ENCODE measurements around the gene MRPL39. TPM values are rescaled to one million over a fixed set of nuclear protein-coding genes. Genes with fewer than 3 reads are reported as not detected.

Gene MRPL39
- total RNA-seq, 2 experiments from 2014 or later: 71.7 to 73.6 TPM

- intact Hi-C loops (cut with micrococcal nuclease): no loop called here
- CTCF ChIA-PET: no interaction called here
- H3K9me3 Mint-ChIP-seq: no peaks in the 10 kb centered on the region
- POLR2A ChIA-PET: interaction anchor here (0.6 to 7.2 kb wide), 11 partner anchors 9 to 142 kb away, joined by 3 to 250 read pairs (median 40); no protein-coding TSS in a partner anchor
- H3K4me1 Mint-ChIP-seq (ENCODE audit: low read depth): peaks cover 48% of the 10 kb centered on the region
- peak overlapping the region; percentile 80 for H3K4me3 Mint-ChIP-seq
- H3K36me3 Mint-ChIP-seq: peaks cover 77% of the 10 kb centered on the region
- peak overlapping the region; percentile 94 for H3K27ac Mint-ChIP-seq
- no peak for DNase-seq
- H3K27me3 Mint-ChIP-seq: no peaks in the 10 kb centered on the region
Observed at GRCh38 chr21:25565272-25566211, 41.7 kb downstream of the MRPL39 start.

- H3K4me3 Mint-ChIP-seq: peak overlapping the region; percentile 80
- peak overlapping the region; percentile 94 for H3K27ac Mint-ChIP-seq
- no peaks in the 10 kb centered on the region for H3K9me3 Mint-ChIP-seq
- DNase-seq: no peak
- CTCF ChIA-PET: interaction anchor here (1.3 to 1.4 kb wide), 2 partner anchors 9 to 13 kb away, joined by 4 to 6 read pairs; no protein-coding TSS in a partner anchor
- intact Hi-C loops (cut with micrococcal nuclease): no loop called here
- H3K4me1 Mint-ChIP-seq (ENCODE audit: low read depth): peaks cover 51% of the 10 kb centered on the region
- H3K36me3 Mint-ChIP-seq: peaks cover 69% of the 10 kb centered on the region
- POLR2A ChIA-PET: interaction anchor here (0.8 to 7.2 kb wide), 11 partner anchors 10 to 141 kb away, joined by 3 to 250 read pairs (median 40); no protein-coding TSS in a partner anchor
- no peaks in the 10 kb centered on the region for H3K27me3 Mint-ChIP-seq
Observed at GRCh38 chr21:25564349-25564948, 42.8 kb downstream of the MRPL39 start.

DNA sequence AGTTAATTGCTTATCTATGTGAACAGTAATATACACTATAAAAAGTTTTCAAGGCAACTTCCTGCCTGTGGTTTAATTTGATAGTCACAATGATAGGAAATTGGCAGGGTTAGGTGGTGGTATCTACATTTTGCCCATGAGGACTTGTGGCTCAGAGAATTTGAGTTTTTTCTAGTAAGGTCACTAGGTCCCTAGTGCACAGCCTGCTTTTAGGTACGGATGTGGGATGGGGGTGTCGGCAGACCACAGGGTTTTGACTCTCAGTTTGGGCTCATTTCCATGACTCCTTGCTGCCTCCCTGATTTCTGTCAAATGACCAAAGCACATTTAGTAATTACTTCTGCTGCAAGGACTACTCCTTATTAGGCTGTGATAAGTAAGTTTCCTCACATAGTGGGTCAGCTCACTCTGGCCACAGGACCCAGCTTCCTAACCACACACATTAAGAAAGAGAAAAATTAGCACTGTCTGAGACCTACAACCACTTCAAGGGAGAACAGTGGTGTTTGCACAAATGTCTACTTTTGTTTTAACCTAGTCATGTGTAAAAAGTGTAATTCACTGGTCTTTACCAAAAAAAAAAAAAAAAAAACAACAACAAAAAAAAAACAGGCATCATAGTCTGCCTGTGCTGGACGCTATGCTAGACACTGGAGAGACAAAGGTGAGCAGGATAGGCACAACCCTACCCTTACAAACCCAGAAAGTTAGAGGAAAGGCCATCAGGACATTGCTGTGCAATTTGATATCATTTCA is 43.7 kb downstream of the MRPL39 start:
- Mint-ChIP-seq H3K4me3 (peak overlapping the region; percentile 80), H3K36me3 (peaks cover 62% of the 10 kb centered on the region), H3K4me1 (ENCODE audit: low read depth) (peaks cover 53% of the 10 kb centered on the region), H3K27me3 (no peaks in the 10 kb centered on the region), H3K9me3 (no peaks in the 10 kb centered on the region), H3K27ac (peak overlapping the region; percentile 94)
- ChIA-PET CTCF (interaction anchor here (0.6 to 1.4 kb wide), 3 partner anchors 10 to 76 kb away, joined by 3 to 6 read pairs (median 4); no protein-coding TSS in a partner anchor), POLR2A (interaction anchor here (1.0 to 7.2 kb wide), 14 partner anchors 11 to 167 kb away, joined by 3 to 250 read pairs (median 14); no protein-coding TSS in a partner anchor)
- intact Hi-C loops (cut with micrococcal nuclease): loop anchor here (1.0 kb wide), 2 partner anchors 10 to 53 kb away; no protein-coding TSS in a partner anchor
- peak; percentile 75 for DNase-seq

GRCh38 chr21:25562660-25563059 is 44.6 kb downstream of the MRPL39 start:
- CTCF ChIA-PET: interaction anchor here (0.6 to 2.0 kb wide), 4 partner anchors 51 to 139 kb away, joined by 3 to 11 read pairs (median 4); no protein-coding TSS in a partner anchor
- no peaks in the 10 kb centered on the region for H3K27me3 Mint-ChIP-seq
- H3K27ac Mint-ChIP-seq: peak overlapping the region; percentile 94
- intact Hi-C loops (cut with micrococcal nuclease): loop anchor here (1.0 kb wide), 2 partner anchors 11 to 52 kb away; no protein-coding TSS in a partner anchor
- peaks cover 50% of the 10 kb centered on the region for H3K4me1 Mint-ChIP-seq (ENCODE audit: low read depth)
- peak overlapping the region; percentile 80 for H3K4me3 Mint-ChIP-seq
- H3K36me3 Mint-ChIP-seq: peaks cover 54% of the 10 kb centered on the region
- DNase-seq: no peak
- no peaks in the 10 kb centered on the region for H3K9me3 Mint-ChIP-seq
- POLR2A ChIA-PET: interaction anchor here (0.7 to 7.2 kb wide), 16 partner anchors 10 to 166 kb away, joined by 3 to 250 read pairs (median 8); no protein-coding TSS in a partner anchor

- Mint-ChIP-seq H3K4me1 (ENCODE audit: low read depth) (peaks cover 52% of the 10 kb centered on the region), H3K9me3 (no peaks in the 10 kb centered on the region), H3K36me3 (peaks cover 47% of the 10 kb centered on the region), H3K4me3 (peak overlapping the region; percentile 80), H3K27me3 (no peaks in the 10 kb centered on the region), H3K27ac (peak overlapping the region; percentile 94)
- CTCF ChIA-PET: interaction anchor here (0.7 to 2.0 kb wide), 6 partner anchors 11 to 141 kb away, joined by 3 to 11 read pairs (median 4); no protein-coding TSS in a partner anchor
- intact Hi-C loops (cut with micrococcal nuclease): loop anchor here (1.0 to 2.0 kb wide), 6 partner anchors 47 to 173 kb away; partner anchors contain the start of genes ATP5PF and GABPA
- DNase-seq: peak; percentile 89
- POLR2A ChIA-PET: interaction anchor here (0.6 to 7.2 kb wide), 24 partner anchors 9 to 166 kb away, joined by 3 to 250 read pairs (median 5); no protein-coding TSS in a partner anchor
Observed at GRCh38 chr21:25561668-25562641, 45.3 kb downstream of the MRPL39 start.

DNA sequence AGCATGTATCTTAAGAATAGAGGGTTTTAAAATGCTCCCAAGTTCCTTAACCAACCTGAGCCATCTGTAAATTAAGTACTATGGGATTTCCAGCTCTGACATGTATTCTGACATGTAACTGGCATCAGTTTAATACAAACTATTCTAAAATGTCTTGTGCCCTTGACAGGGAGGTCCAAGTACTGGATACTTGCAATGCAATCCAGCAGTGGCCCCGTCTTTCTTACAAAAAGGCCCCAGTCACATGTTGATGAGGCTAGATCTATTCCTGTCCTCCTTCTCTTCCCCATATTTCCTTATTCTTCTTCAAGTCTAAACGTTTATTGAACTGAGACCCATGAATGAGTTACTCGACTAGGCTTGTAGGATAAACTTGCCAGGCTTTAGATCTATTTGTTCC is 46.4 kb downstream of the MRPL39 start:
- POLR2A ChIA-PET: interaction anchor here (1.4 to 7.2 kb wide), 8 partner anchors 10 to 138 kb away, joined by 5 to 250 read pairs (median 38); no protein-coding TSS in a partner anchor
- intact Hi-C loops (cut with micrococcal nuclease): loop anchor here (1.0 to 2.0 kb wide), 6 partner anchors 46 to 174 kb away; partner anchors contain the start of genes ATP5PF and GABPA
- Mint-ChIP-seq H3K9me3 (no peaks in the 10 kb centered on the region), H3K27ac (peak overlapping the region; percentile 94), H3K4me3 (peak overlapping the region; percentile 80), H3K27me3 (no peaks in the 10 kb centered on the region), H3K4me1 (ENCODE audit: low read depth) (peaks cover 52% of the 10 kb centered on the region), H3K36me3 (peaks cover 37% of the 10 kb centered on the region)
- CTCF ChIA-PET: interaction anchor here (1.0 to 2.0 kb wide), 5 partner anchors 10 to 138 kb away, joined by 3 to 11 read pairs (median 5); no protein-coding TSS in a partner anchor
- no peak for DNase-seq

DNA sequence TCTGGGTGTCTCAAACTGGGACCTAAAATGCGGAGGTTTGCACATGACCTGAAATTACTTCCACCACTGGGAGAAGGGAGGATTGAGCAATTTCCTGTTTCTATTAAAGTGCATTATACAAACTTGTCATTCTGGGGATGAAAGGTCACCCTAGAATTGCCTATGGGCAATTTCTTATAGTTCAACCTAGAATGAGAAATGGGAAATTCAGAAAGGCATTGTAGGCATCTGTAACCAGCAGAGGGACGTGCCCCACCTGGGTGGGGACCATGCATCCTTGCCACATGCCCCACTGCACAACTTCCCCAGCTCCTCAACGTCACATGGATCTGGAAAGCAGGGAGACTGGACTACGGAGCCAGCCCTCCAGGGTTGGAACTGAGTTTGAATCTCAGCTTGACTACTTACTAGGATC is 47.0 kb downstream of the MRPL39 start:
- Mint-ChIP-seq H3K4me1 (ENCODE audit: low read depth) (peaks cover 56% of the 10 kb centered on the region), H3K36me3 (peaks cover 31% of the 10 kb centered on the region), H3K4me3 (peak overlapping the region; percentile 80), H3K9me3 (no peaks in the 10 kb centered on the region), H3K27me3 (no peaks in the 10 kb centered on the region), H3K27ac (peak overlapping the region; percentile 94)
- CTCF ChIA-PET: interaction anchor here (1.0 to 1.5 kb wide), 4 partner anchors 9 to 137 kb away, joined by 3 to 6 read pairs (median 5); no protein-coding TSS in a partner anchor
- POLR2A ChIA-PET: interaction anchor here (0.5 to 7.2 kb wide), 10 partner anchors 9 to 137 kb away, joined by 3 to 250 read pairs (median 7); no protein-coding TSS in a partner anchor
- intact Hi-C loops (cut with micrococcal nuclease): loop anchor here (2.0 kb wide), 2 partner anchors 73 to 175 kb away; partner anchors contain the start of genes ATP5PF and GABPA
- no peak for DNase-seq

DNA sequence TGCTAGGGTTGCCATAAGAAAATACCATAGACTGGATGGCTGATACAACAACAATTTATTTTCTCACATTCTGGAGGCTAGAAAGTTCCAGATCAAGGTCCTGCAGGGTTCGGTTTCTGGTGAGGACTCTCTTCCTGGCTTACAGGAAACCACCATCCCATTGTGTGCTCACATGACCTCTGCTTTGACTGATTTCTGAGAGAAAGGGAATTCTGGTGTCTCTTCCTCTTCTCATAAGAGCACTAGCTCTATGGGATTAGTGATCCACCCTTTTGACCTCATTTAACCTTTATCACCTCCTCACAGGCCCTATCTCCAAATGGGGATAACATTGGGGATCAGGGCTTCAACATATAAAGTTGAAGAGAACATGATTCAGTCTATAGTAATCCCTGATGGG is 47.5 kb downstream of the MRPL39 start:
- CTCF ChIA-PET: interaction anchor here (1.3 to 1.5 kb wide), 3 partner anchors 48 to 137 kb away, joined by 5 to 6 read pairs (median 5); no protein-coding TSS in a partner anchor

DNA sequence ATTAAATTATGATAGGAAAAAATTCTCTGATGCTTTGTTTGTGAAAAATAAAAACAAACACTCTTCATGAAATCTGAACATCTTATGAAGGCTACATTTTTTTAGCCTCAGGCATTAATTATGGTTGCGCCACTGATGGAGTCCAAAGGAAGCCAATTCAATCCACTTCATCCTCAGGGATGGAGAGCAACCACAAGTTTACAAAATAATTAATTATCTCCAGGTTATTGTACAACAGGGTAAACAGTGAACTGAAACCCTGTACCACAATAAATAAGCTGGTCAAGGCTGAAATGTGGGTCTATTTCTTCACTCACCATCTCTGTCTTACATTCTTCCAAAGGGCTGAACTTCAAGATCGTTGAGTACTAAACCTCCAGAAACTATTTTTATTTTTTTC is 49.2 kb downstream of the MRPL39 start:
- Mint-ChIP-seq H3K4me1 (ENCODE audit: low read depth) (peaks cover 53% of the 10 kb centered on the region), H3K36me3 (peaks cover 9% of the 10 kb centered on the region), H3K27ac (no peak overlapping the region), H3K9me3 (no peaks in the 10 kb centered on the region), H3K27me3 (no peaks in the 10 kb centered on the region), H3K4me3 (no peak overlapping the region)
- ChIA-PET CTCF (interaction anchor here (0.6 to 0.8 kb wide), 2 partner anchors 50 to 134 kb away, joined by 3 to 4 read pairs; no protein-coding TSS in a partner anchor), POLR2A (interaction anchor here (0.6 to 1.0 kb wide), 2 partner anchors 10 to 45 kb away, joined by 3 read pairs; no protein-coding TSS in a partner anchor)
- no peak for DNase-seq
- intact Hi-C loops (cut with micrococcal nuclease): no loop called here

More for the DNA sequence above, 47.5 kb downstream of the MRPL39 start:
- Mint-ChIP-seq H3K4me3 (peak overlapping the region; percentile 80), H3K27me3 (no peaks in the 10 kb centered on the region), H3K9me3 (no peaks in the 10 kb centered on the region), H3K36me3 (peaks cover 25% of the 10 kb centered on the region), H3K4me1 (ENCODE audit: low read depth) (peaks cover 60% of the 10 kb centered on the region), H3K27ac (peak overlapping the region; percentile 94)
- POLR2A ChIA-PET: interaction anchor here (1.4 to 7.2 kb wide), 9 partner anchors 9 to 137 kb away, joined by 3 to 250 read pairs (median 8); no protein-coding TSS in a partner anchor
- intact Hi-C loops (cut with micrococcal nuclease): loop anchor here (2.0 kb wide), 2 partner anchors 73 to 175 kb away; partner anchors contain the start of genes ATP5PF and GABPA
- DNase-seq: no peak

All from activated CD4-positive, alpha-beta memory T cell treated with anti-CD3 and anti-CD28 coated beads for 36 hours (primary cell).